COLO668 (cell line): ENCODE data around the gene EPHB3.
"Not testable (repeated sequence)": the region's sequence is repeated elsewhere in the genome, so short reads cannot be mapped to it uniquely, and the experiment has no call there.

Source experiments
- DNase-seq: peaks from one replicate; lab custom pipeline; 2025; ENCODE audit not compliant: unreplicated experiment; lab: John Stamatoyannopoulos, UW

The EPHB3 gene

GRCh38 chr3:184598574-184598927 is 37.0 kb downstream of the EPHB3 start:
- no peak for DNase-seq

- no peak for DNase-seq
These were observed 37.6 kb downstream of the EPHB3 start for GRCh38 chr3:184599143-184599542.

GRCh38 chr3:184600685-184601377 is 39.2 kb downstream of the EPHB3 start:
- DNase-seq: no peak

- no peak for DNase-seq
These were observed 40.2 kb downstream of the EPHB3 start for GRCh38 chr3:184601576-184602371.

GRCh38 chr3:184602372-184603150 is 41.0 kb downstream of the EPHB3 start:
- no peak for DNase-seq

GRCh38 chr3:184603151-184604030 is 41.8 kb downstream of the EPHB3 start:
- no peak for DNase-seq

GRCh38 chr3:184604039-184604601 is 42.5 kb downstream of the EPHB3 start:
- peak; percentile 16 for DNase-seq

- DNase-seq: no peak
These were observed 43.2 kb downstream of the EPHB3 start for GRCh38 chr3:184604615-184605290.

- DNase-seq: no peak
These were observed 46.6 kb downstream of the EPHB3 start for GRCh38 chr3:184608209-184608608.

GRCh38 chr3:184609476-184610244 is 48.1 kb downstream of the EPHB3 start:
- no peak for DNase-seq

GRCh38 chr3:184610245-184610871 is 48.8 kb downstream of the EPHB3 start:
- no peak for DNase-seq

- no peak for DNase-seq
These were observed 50.2 kb downstream of the EPHB3 start for GRCh38 chr3:184611607-184612281.

GRCh38 chr3:184615396-184615795 is 53.8 kb downstream of the EPHB3 start:
- DNase-seq: no peak

- no peak for DNase-seq
These were observed 54.9 kb downstream of the EPHB3 start for GRCh38 chr3:184616436-184616835.

- DNase-seq: not testable (repeated sequence)
These were observed 55.7 kb downstream of the EPHB3 start for GRCh38 chr3:184617306-184617705.

GRCh38 chr3:184618811-184619210 is 57.2 kb downstream of the EPHB3 start:
- no peak for DNase-seq

GRCh38 chr3:184619369-184619768 is 57.8 kb downstream of the EPHB3 start:
- DNase-seq: no peak

- no peak for DNase-seq
These were observed 58.3 kb downstream of the EPHB3 start for GRCh38 chr3:184619787-184620430.
